SK-N-SH treated with all-trans-retinoic acid at 6 μM for 48 hours (cell line): ENCODE data around the gene GRIK2.

Experiments used
- ATAC-seq: fragments of 200-7000 bp; cut with Tn5 transposase; 3 replicates; pipeline ENCODE4 v1.9.1; 2020; ENCODE audit warnings: mild to moderate bottlenecking, moderate library complexity
- ARNTL ChIP-seq: fragments of 450-650 bp; formaldehyde crosslinking; IDR thresholded peaks from 2 replicates; pipeline ENCODE4 v1.5.0; 2020; ENCODE audit warnings: low read depth, mild to moderate bottlenecking, moderate library complexity, borderline replicate concordance
- BACH2 ChIP-seq: fragments of 250-450 bp; sonication (Bioruptor Pico); IDR thresholded peaks from 2 replicates; pipeline ENCODE4 v1.9.0; 2021; ENCODE audit warnings: mild to moderate bottlenecking, borderline replicate concordance
- CSDC2 ChIP-seq: fragments of 250-450 bp; sonication (Bioruptor Pico); IDR thresholded peaks from 2 replicates; pipeline ENCODE4 v1.5.0; 2020; ENCODE audit warnings: mild to moderate bottlenecking, moderate library complexity
- ESRRG ChIP-seq: fragments of 250-450 bp; sonication (Bioruptor Pico); IDR thresholded peaks from 2 replicates; pipeline ENCODE4 v1.6.1; 2021; ENCODE audit warnings: mild to moderate bottlenecking
- GLIS3 ChIP-seq: fragments of 250-450 bp; sonication (Bioruptor Pico); IDR thresholded peaks from 2 replicates; pipeline ENCODE4 v1.5.0; 2020; ENCODE audit warnings: mild to moderate bottlenecking, moderate library complexity
- ISL1 ChIP-seq: fragments of 250-450 bp; sonication (Bioruptor Pico); IDR thresholded peaks from 2 replicates; pipeline ENCODE4 v2.1.2; 2022; ENCODE audit warnings: mild to moderate bottlenecking, moderate library complexity
- OSR1 ChIP-seq: fragments of 250-450 bp; sonication (Bioruptor Pico); IDR thresholded peaks from 2 replicates; pipeline ENCODE4 v1.8.0; 2022; ENCODE audit warnings: moderate library complexity, mild to moderate bottlenecking, inconsistent platforms
- PPARA ChIP-seq: fragments of 250-450 bp; sonication (Bioruptor Pico); IDR thresholded peaks from 2 replicates; pipeline ENCODE4 v1.5.0; 2020; ENCODE audit warnings: mild to moderate bottlenecking, borderline replicate concordance
- RARB ChIP-seq: fragments of 250-450 bp; sonication (Bioruptor Pico); IDR thresholded peaks from 2 replicates; pipeline ENCODE4 v1.8.0; 2021; ENCODE audit warnings: mild to moderate bottlenecking, moderate library complexity
- SNAI2 ChIP-seq: fragments of 250-450 bp; sonication (Bioruptor Pico); IDR thresholded peaks from 2 replicates; pipeline ENCODE4 v1.5.0; 2020; ENCODE audit warnings: mild to moderate bottlenecking, moderate library complexity
- TCF4 ChIP-seq: fragments of 250-450 bp; sonication (Bioruptor Pico); IDR thresholded peaks from 2 replicates; pipeline ENCODE4 v1.8.0; 2021; ENCODE audit warnings: mild to moderate bottlenecking, moderate library complexity, borderline replicate concordance
- TOX ChIP-seq: fragments of 250-450 bp; sonication (Bioruptor Pico); IDR thresholded peaks from 2 replicates; pipeline ENCODE4 v1.8.0; 2021; ENCODE audit warnings: mild to moderate bottlenecking, moderate library complexity, borderline replicate concordance
- ZC3H10 ChIP-seq: fragments of 250-450 bp; sonication (Bioruptor Pico); IDR thresholded peaks from 2 replicates; pipeline ENCODE4 v1.5.1; 2021; ENCODE audit warnings: mild to moderate bottlenecking, moderate library complexity
- ZFP3 ChIP-seq: fragments of 250-450 bp; sonication (Bioruptor Pico); IDR thresholded peaks from 2 replicates; pipeline ENCODE4 v1.5.0; 2020; ENCODE audit warnings: mild to moderate bottlenecking, moderate library complexity
- ZFP30 ChIP-seq: fragments of 450-650 bp; formaldehyde crosslinking; IDR thresholded peaks from 2 replicates; pipeline ENCODE4 v1.5.0; 2022; ENCODE audit warnings: mild to moderate bottlenecking, moderate library complexity
- ZNF565 ChIP-seq: fragments of 450-650 bp; formaldehyde crosslinking; conservative IDR thresholded peaks from 2 replicates; pipeline ENCODE4 v1.5.0; 2020; ENCODE audit warnings: low read depth, mild to moderate bottlenecking, moderate library complexity
- ZNF70 ChIP-seq: fragments of 450-650 bp; formaldehyde crosslinking; IDR thresholded peaks from 2 replicates; pipeline ENCODE4 v1.5.0; 2020; ENCODE audit warnings: mild to moderate bottlenecking, moderate library complexity
- ZNF8 ChIP-seq: fragments of 450-650 bp; formaldehyde crosslinking; IDR thresholded peaks from 2 replicates; pipeline ENCODE4 v1.5.0; 2020; ENCODE audit warnings: mild to moderate bottlenecking, moderate library complexity
- TF ChIP-seq, protein P1 (sequence below): fragments of 250-450 bp; sonication (Bioruptor Pico); IDR thresholded peaks from 2 replicates; pipeline ENCODE4 v1.5.0; 2020; ENCODE audit warnings: mild to moderate bottlenecking, moderate library complexity
- TF ChIP-seq, protein P2 (sequence below): fragments of 250-450 bp; sonication (Bioruptor Pico); IDR thresholded peaks from 2 replicates; pipeline ENCODE4 v1.8.0; 2021; ENCODE audit warnings: low read depth, mild to moderate bottlenecking, moderate library complexity, borderline replicate concordance
- TF ChIP-seq, protein P3 (sequence below): fragments of 250-450 bp; sonication (Bioruptor Pico); IDR thresholded peaks from 2 replicates; pipeline ENCODE4 v1.5.1; 2020; ENCODE audit warnings: low read depth, mild to moderate bottlenecking, moderate library complexity
- TF ChIP-seq, protein P4 (sequence below): fragments of 250-450 bp; sonication (Bioruptor Pico); IDR thresholded peaks from 2 replicates; pipeline ENCODE4 v1.8.0; 2020; ENCODE audit warnings: mild to moderate bottlenecking, moderate library complexity, borderline replicate concordance

Gene GRIK2

DNA sequence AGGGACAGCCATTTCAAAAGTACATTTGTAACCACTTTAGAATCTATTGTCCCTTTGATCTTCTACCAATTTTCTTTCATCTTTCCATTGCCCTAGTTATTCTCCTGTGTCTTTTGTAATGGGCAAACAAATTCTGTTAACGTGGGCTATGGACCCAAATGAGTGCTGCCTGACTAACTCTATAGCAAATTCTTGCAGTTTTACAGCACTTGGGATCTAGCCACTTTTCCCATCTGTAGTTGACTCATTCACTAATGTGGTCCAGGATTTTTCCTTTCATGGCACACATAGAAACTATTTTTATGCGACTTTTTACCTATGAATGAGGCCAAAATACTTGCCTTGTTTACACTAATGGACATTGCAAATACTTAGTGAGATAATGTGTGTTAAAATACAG, 52.0 kb downstream of the GRIK2 start:
- TF ChIP-seq BACH2 (CRISPR knock-in tag) (no peak), OSR1 (CRISPR knock-in tag) (no peak), ISL1 (CRISPR knock-in tag) (no peak; the same call in 1 of the 2 replicates), SNAI2 (CRISPR knock-in tag) (no peak), GLIS3 (CRISPR knock-in tag) (no peak), ARNTL (no peak), CSDC2 (no peak), TCF4 (CRISPR knock-in tag) (no peak), ZFP3 (CRISPR knock-in tag) (no peak), ZFP30 (CRISPR knock-in tag) (no peak), ZNF565 (no peak)
- TF ChIP-seq, protein P1, sequence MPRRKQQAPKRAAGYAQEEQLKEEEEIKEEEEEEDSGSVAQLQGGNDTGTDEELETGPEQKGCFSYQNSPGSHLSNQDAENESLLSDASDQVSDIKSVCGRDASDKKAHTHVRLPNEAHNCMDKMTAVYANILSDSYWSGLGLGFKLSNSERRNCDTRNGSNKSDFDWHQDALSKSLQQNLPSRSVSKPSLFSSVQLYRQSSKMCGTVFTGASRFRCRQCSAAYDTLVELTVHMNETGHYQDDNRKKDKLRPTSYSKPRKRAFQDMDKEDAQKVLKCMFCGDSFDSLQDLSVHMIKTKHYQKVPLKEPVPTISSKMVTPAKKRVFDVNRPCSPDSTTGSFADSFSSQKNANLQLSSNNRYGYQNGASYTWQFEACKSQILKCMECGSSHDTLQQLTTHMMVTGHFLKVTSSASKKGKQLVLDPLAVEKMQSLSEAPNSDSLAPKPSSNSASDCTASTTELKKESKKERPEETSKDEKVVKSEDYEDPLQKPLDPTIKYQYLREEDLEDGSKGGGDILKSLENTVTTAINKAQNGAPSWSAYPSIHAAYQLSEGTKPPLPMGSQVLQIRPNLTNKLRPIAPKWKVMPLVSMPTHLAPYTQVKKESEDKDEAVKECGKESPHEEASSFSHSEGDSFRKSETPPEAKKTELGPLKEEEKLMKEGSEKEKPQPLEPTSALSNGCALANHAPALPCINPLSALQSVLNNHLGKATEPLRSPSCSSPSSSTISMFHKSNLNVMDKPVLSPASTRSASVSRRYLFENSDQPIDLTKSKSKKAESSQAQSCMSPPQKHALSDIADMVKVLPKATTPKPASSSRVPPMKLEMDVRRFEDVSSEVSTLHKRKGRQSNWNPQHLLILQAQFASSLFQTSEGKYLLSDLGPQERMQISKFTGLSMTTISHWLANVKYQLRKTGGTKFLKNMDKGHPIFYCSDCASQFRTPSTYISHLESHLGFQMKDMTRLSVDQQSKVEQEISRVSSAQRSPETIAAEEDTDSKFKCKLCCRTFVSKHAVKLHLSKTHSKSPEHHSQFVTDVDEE (CRISPR knock-in tag), result no peak
- TF ChIP-seq, protein P2, sequence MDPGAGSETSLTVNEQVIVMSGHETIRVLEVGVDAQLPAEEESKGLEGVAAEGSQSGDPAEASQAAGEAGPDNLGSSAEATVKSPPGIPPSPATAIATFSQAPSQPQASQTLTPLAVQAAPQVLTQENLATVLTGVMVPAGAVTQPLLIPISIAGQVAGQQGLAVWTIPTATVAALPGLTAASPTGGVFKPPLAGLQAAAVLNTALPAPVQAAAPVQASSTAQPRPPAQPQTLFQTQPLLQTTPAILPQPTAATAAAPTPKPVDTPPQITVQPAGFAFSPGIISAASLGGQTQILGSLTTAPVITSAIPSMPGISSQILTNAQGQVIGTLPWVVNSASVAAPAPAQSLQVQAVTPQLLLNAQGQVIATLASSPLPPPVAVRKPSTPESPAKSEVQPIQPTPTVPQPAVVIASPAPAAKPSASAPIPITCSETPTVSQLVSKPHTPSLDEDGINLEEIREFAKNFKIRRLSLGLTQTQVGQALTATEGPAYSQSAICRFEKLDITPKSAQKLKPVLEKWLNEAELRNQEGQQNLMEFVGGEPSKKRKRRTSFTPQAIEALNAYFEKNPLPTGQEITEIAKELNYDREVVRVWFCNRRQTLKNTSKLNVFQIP (CRISPR knock-in tag), result no peak
- TF ChIP-seq, protein P3, sequence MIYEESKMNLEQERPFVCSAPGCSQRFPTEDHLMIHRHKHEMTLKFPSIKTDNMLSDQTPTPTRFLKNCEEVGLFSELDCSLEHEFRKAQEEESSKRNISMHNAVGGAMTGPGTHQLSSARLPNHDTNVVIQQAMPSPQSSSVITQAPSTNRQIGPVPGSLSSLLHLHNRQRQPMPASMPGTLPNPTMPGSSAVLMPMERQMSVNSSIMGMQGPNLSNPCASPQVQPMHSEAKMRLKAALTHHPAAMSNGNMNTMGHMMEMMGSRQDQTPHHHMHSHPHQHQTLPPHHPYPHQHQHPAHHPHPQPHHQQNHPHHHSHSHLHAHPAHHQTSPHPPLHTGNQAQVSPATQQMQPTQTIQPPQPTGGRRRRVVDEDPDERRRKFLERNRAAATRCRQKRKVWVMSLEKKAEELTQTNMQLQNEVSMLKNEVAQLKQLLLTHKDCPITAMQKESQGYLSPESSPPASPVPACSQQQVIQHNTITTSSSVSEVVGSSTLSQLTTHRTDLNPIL (CRISPR knock-in tag), result no peak
- TF ChIP-seq, protein P4, sequence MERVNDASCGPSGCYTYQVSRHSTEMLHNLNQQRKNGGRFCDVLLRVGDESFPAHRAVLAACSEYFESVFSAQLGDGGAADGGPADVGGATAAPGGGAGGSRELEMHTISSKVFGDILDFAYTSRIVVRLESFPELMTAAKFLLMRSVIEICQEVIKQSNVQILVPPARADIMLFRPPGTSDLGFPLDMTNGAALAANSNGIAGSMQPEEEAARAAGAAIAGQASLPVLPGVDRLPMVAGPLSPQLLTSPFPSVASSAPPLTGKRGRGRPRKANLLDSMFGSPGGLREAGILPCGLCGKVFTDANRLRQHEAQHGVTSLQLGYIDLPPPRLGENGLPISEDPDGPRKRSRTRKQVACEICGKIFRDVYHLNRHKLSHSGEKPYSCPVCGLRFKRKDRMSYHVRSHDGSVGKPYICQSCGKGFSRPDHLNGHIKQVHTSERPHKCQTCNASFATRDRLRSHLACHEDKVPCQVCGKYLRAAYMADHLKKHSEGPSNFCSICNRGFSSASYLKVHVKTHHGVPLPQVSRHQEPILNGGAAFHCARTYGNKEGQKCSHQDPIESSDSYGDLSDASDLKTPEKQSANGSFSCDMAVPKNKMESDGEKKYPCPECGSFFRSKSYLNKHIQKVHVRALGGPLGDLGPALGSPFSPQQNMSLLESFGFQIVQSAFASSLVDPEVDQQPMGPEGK (CRISPR knock-in tag), result no peak
- TF ChIP-seq, all 23 proteins: peak for 0
- ATAC-seq, result no peak

DNA sequence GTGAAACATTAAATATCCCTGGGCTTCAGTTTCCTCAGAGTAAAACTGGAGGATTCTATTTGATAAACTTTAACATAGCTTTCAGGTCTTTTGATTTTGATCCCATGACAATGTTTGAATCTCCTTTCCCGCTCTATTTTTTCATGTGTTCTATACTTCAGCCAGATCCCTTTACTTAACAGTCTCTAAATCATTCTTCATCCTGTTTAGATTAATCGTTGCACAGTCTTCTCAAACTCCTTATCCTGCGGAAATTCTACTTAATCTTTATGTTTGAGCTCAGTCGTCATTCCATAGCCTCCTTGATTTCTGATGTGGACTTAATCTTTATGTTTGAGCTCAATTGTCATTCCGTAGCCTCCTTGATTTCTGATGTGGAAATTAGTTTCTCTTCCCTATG, 57.4 kb downstream of the GRIK2 start:
- no peak for ATAC-seq

DNA sequence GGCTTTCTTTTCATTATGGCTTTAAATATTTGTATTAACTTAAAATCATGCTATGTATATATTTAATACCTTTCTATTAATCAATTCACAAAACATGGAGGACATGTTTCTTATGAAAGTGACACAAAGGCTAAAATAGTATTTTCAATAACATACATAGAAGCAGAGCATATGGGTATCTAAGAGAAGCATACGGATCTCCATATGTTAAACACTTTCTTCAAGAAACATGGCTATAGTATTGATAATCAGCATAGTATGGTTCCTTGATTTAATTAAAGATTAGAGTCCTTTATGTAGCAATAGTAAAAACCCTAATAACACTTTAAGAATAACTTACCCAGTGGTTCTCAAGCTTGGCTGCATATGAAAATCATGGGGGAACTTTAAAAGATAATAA, 58.5 kb downstream of the GRIK2 start:
- no peak for TF ChIP-seq ARNTL
- TF ChIP-seq RARB (CRISPR knock-in tag), result no peak
- no peak for TF ChIP-seq TOX (CRISPR knock-in tag)
- no peak for TF ChIP-seq BACH2 (CRISPR knock-in tag)
- TF ChIP-seq, protein P2 (CRISPR knock-in tag), result no peak
- TF ChIP-seq ZFP30 (CRISPR knock-in tag), result no peak
- no peak for TF ChIP-seq ZNF565
- no peak for TF ChIP-seq ESRRG (CRISPR knock-in tag)
- TF ChIP-seq, protein P1 (CRISPR knock-in tag), result no peak
- TF ChIP-seq ZNF70 (CRISPR knock-in tag), result no peak
- no peak for TF ChIP-seq CSDC2
- TF ChIP-seq, all 23 proteins: peak for 0
- ATAC-seq, result no peak

More for the DNA sequence above, 57.4 kb downstream of the GRIK2 start:
- TF ChIP-seq TOX (CRISPR knock-in tag) (no peak), ZC3H10 (no peak), ZNF8 (CRISPR knock-in tag) (no peak), OSR1 (CRISPR knock-in tag) (no peak), ARNTL (no peak), TCF4 (CRISPR knock-in tag) (no peak), PPARA (no peak), GLIS3 (CRISPR knock-in tag) (no peak)
- TF ChIP-seq, protein P2 (CRISPR knock-in tag), result no peak
